T-helper 2 cell treated with Interferon-gamma antibody and Interleukin-4, amounts not matched to agents 100 ng/mL and 5 ng/mL, for 36 hours (primary cell): ENCODE data around the gene CSDE1. TPM values are rescaled to one million over a fixed set of nuclear protein-coding genes. Genes with fewer than 3 reads are reported as not detected.

Experiments
- intact Hi-C: fragments of 100-400 bp; cut with micrococcal nuclease; formaldehyde crosslinking; loops from one replicate; pipeline ENCODE4 v1.15.1; 2023
- total RNA-seq: library from RNA; stranded (reverse); gene quantifications from 2 replicates; pipeline ENCODE4 v1.2.3, GENCODE V29; 2022

Gene CSDE1
- total RNA-seq, 1 donor from 2014 or later = 346 TPM

GRCh38 chr1:114668784-114669561 lies 88.8 kb downstream of the CSDE1 start:
- intact Hi-C loops = no loop called here

GRCh38 chr1:114668373-114668772 lies 89.4 kb downstream of the CSDE1 start:
- intact Hi-C loops = no loop called here

DNA sequence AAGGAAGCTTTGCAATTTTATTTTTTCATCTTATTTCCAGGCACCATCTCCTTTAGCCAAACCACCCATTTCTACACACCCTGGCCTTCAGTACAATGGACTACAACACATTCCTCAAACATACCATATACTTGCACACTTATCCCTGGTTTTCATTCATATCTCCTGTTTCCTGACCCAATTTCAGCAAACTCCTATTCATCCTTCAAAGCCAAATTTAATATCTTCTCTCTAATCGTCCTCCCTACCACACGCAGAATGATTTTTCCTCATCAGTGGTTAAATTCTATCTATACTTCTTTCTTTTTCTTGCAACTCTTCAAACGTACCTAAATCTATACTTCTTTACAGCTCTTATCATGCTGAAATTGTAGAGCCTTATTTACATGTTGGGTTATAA lies 90.8 kb downstream of the CSDE1 start:
- intact Hi-C loops = no loop called here

Other genes starting within 250 kb of the CSDE1 start
- 39.6 and 41.6 TPM in 2 replicates for gene TRIM33, start 246.8 kb downstream of the CSDE1 start, total RNA-seq
- 44.7 and 45.7 TPM in 2 replicates for gene BCAS2, start 176.4 kb downstream of the CSDE1 start, total RNA-seq
- gene DENND2C, start 87.9 kb downstream of the CSDE1 start, total RNA-seq = 0.05 and 0.11 TPM in 2 replicates
- not detected in 2 replicates for gene AMPD1, start 62.4 kb downstream of the CSDE1 start, total RNA-seq
- gene NRAS, start 41.2 kb downstream of the CSDE1 start, total RNA-seq = 53.5 and 54.4 TPM in 2 replicates
- 56.4 and 59.3 TPM in 2 replicates for gene SIKE1, start 22.7 kb upstream of the CSDE1 start, total RNA-seq
- gene SYCP1, start 96.9 kb upstream of the CSDE1 start, total RNA-seq = not detected in 2 replicates